H9 (cell line): ENCODE results near the gene THSD4. TPM values are rescaled to one million over a fixed set of nuclear protein-coding genes. Genes with fewer than 3 reads are reported as not detected.

Experiments
- DNase-seq: peaks from one replicate; pipeline ENCODE4 v3.0.0-alpha.2; 2017
- H2AFZ ChIP-seq: one replicate; pipeline ENCODE4 v1.6.1; 2013; ENCODE audit warnings: mild to moderate bottlenecking, low read length, control low read depth, moderate library complexity
- H2AK5ac ChIP-seq: 2 replicates; pipeline ENCODE4 v1.6.1; 2013; ENCODE audit warnings: low read length, control low read depth, mixed read lengths; ENCODE audit not compliant: insufficient read length
- H2BK120ac ChIP-seq: one replicate; pipeline ENCODE4 v1.6.1; 2013; ENCODE audit warnings: low read depth, mild to moderate bottlenecking, low read length, control low read depth, inconsistent platforms; ENCODE audit not compliant: poor library complexity, severe bottlenecking
- H2BK12ac ChIP-seq: 2 replicates; pipeline ENCODE4 v1.6.1; 2013; ENCODE audit warnings: low read length, control low read depth, mixed read lengths, low read depth; ENCODE audit not compliant: insufficient read length
- H2BK15ac ChIP-seq: 2 replicates; pipeline ENCODE4 v1.6.1; 2013; ENCODE audit warnings: low read depth, low read length, control low read depth
- H2BK20ac ChIP-seq: one replicate; pipeline ENCODE4 v1.6.1; 2013; ENCODE audit warnings: low read depth, mild to moderate bottlenecking, low read length, control low read depth, inconsistent platforms; ENCODE audit not compliant: poor library complexity, severe bottlenecking
- H2BK5ac ChIP-seq: 2 replicates; pipeline ENCODE4 v1.6.1; 2013; ENCODE audit warnings: low read length, control low read depth, mixed read lengths; ENCODE audit not compliant: insufficient read length
- H3K14ac ChIP-seq: 2 replicates; pipeline ENCODE4 v1.6.1; 2013; ENCODE audit warnings: low read length, control low read depth; ENCODE audit not compliant: insufficient read depth
- H3K18ac ChIP-seq: 2 replicates; pipeline ENCODE4 v1.6.1; 2013; ENCODE audit warnings: low read depth, mild to moderate bottlenecking, mixed read lengths, low read length, control low read depth; ENCODE audit not compliant: insufficient read length
- H3K23ac ChIP-seq: 2 replicates; pipeline ENCODE4 v1.6.1; 2013; ENCODE audit warnings: low read length, control low read depth, mixed read lengths, low read depth; ENCODE audit not compliant: insufficient read length
- H3K23me2 ChIP-seq: 2 replicates; pipeline ENCODE4 v1.6.1; 2013; ENCODE audit warnings: low read depth, mild to moderate bottlenecking, mixed read lengths, low read length, control low read depth; ENCODE audit not compliant: insufficient read length, poor library complexity, severe bottlenecking
- H3K27ac ChIP-seq: 2 replicates; pipeline ENCODE4 v1.5.1; 2013; ENCODE audit warnings: low read length, control low read depth, mixed read lengths, low read depth; ENCODE audit not compliant: insufficient read length
- H3K27me3 ChIP-seq: 2 replicates; pipeline ENCODE4 v1.6.1; 2013; ENCODE audit warnings: low read length, control low read depth, inconsistent platforms; ENCODE audit not compliant: insufficient read depth
- H3K4ac ChIP-seq: 2 replicates; pipeline ENCODE4 v1.6.1; 2013; ENCODE audit warnings: low read depth, mild to moderate bottlenecking, control low read depth, inconsistent platforms, low read length, moderate library complexity
- H3K4me1 ChIP-seq: 2 replicates; pipeline ENCODE4 v1.6.1; 2013; ENCODE audit warnings: low read length, control low read depth, inconsistent platforms; ENCODE audit not compliant: insufficient read depth
- H3K4me2 ChIP-seq: 2 replicates; pipeline ENCODE4 v1.6.1; 2013; ENCODE audit warnings: low read length, control low read depth, mixed read lengths; ENCODE audit not compliant: insufficient read length, insufficient read depth
- H3K56ac ChIP-seq: 2 replicates; pipeline ENCODE4 v1.6.1; 2013; ENCODE audit warnings: low read depth, mild to moderate bottlenecking, mixed read lengths, low read length, control low read depth; ENCODE audit not compliant: insufficient read length
- H3K79me1 ChIP-seq: 2 replicates; pipeline ENCODE4 v1.6.1; 2013; ENCODE audit warnings: low read depth, mild to moderate bottlenecking, moderate library complexity, low read length, control low read depth, inconsistent platforms; ENCODE audit not compliant: insufficient read depth, poor library complexity, severe bottlenecking
- H3K79me2 ChIP-seq: 2 replicates; pipeline ENCODE4 v1.6.1; 2013; ENCODE audit warnings: low read length, control low read depth, inconsistent platforms; ENCODE audit not compliant: insufficient read depth
- H3K9ac ChIP-seq: 2 replicates; pipeline ENCODE4 v1.6.1; 2013; ENCODE audit warnings: low read length, control low read depth, mixed read lengths; ENCODE audit not compliant: insufficient read length; ENCODE audit errors: extremely low read depth
- H3K9me3 ChIP-seq: one replicate; pipeline ENCODE4 v1.6.1; 2013; ENCODE audit warnings: low read depth, low read length, inconsistent platforms; ENCODE audit not compliant: control insufficient read depth
- H3T11ph ChIP-seq: one replicate; pipeline ENCODE4 v1.6.1; 2013; ENCODE audit warnings: mild to moderate bottlenecking, low read length, control low read depth, inconsistent platforms
- H4K20me1 ChIP-seq: one replicate; pipeline ENCODE4 v1.6.1; 2013; ENCODE audit not compliant: control insufficient read depth, insufficient read length, insufficient read depth
- H4K5ac ChIP-seq: 2 replicates; pipeline ENCODE4 v1.6.1; 2013; ENCODE audit warnings: low read depth, mild to moderate bottlenecking, mixed read lengths, low read length, control low read depth; ENCODE audit not compliant: insufficient read length
- H4K8ac ChIP-seq: replicated peaks from 2 replicates; pipeline ENCODE4 v1.6.1; 2013; ENCODE audit warnings: low read length, control low read depth, mixed read lengths, low read depth; ENCODE audit not compliant: insufficient read length
- H4K91ac ChIP-seq: 2 replicates; pipeline ENCODE4 v1.6.1; 2013; ENCODE audit warnings: low read depth, mild to moderate bottlenecking, moderate library complexity, mixed read lengths, low read length, control low read depth; ENCODE audit not compliant: insufficient read length
- H3K27ac Mint-ChIP-seq, 3 experiments: 2 replicates in 2 of 3; 3 replicates in 1 of 3; pipeline ENCODE4 v1.8.0; 2020 to 2021; ENCODE audit warnings: mixed read lengths in 3 of 3, mild to moderate bottlenecking in 1 of 3, moderate library complexity in 1 of 3
- H3K27me3 Mint-ChIP-seq: 2 replicates; pipeline ENCODE4 v1.8.0; 2021; ENCODE audit warnings: low read depth, mild to moderate bottlenecking, moderate library complexity, mixed read lengths
- H3K36me3 Mint-ChIP-seq, 3 experiments: 2 replicates in 2 of 3; 3 replicates in 1 of 3; pipeline ENCODE4 v1.8.0; 2020 to 2021; ENCODE audit warnings: low read depth in 3 of 3, mixed read lengths in 3 of 3; ENCODE audit not compliant: insufficient read depth in 1 of 3
- H3K4me1 Mint-ChIP-seq, 2 experiments: 2 replicates each; pipeline ENCODE4 v1.8.0; 2020; ENCODE audit warnings: mixed read lengths in 2 of 2
- H3K4me3 Mint-ChIP-seq, 2 experiments: 2 replicates in 1 of 2; 3 replicates in 1 of 2; pipeline ENCODE4 v1.8.0; 2020 to 2021; ENCODE audit warnings: mild to moderate bottlenecking in 2 of 2, mixed read lengths in 2 of 2, moderate library complexity in 1 of 2
- H3K9me3 Mint-ChIP-seq, 2 experiments: 2 replicates in 1 of 2; 3 replicates in 1 of 2; pipeline ENCODE4 v1.8.0; 2020; ENCODE audit warnings: mild to moderate bottlenecking in 2 of 2, mixed read lengths in 2 of 2, moderate library complexity in 1 of 2
- CTCF ChIP-seq: fragments of 200-600 bp; sonication (generic); conservative IDR thresholded peaks from 3 replicates; pipeline ENCODE4 v1.8.0; 2021; ENCODE audit warnings: antibody characterized with exemption, mild to moderate bottlenecking
- WGBS: extraction: QIAGEN DNeasy Blood & Tissue Kit; methylation state at CpG from one replicate; pipeline ENCODE4 v1.1.7; 2013; ENCODE audit warnings: missing lambda C conversion rate, low lambda C conversion rate, mixed read lengths; ENCODE audit not compliant: insufficient read length; ENCODE audit errors: extremely low coverage; 5-methylcytosine and 5-hydroxymethylcytosine counted together
- total RNA-seq: library from RNA; stranded (reverse); gene quantifications from 2 replicates; pipeline ENCODE4 v1.2.1, GENCODE V29; 2021

THSD4 gene
- total RNA-seq, 1 experiment from 2014 or later = 5.5 TPM

GRCh38 chr15:71355268-71355667 is 240.0 kb downstream of the THSD4 start:
- no peaks in the 10 kb centered on the region for H3K27me3 Mint-ChIP-seq
- peaks cover 16 to 17% of the 10 kb centered on the region in 2 experiments for H3K4me1 Mint-ChIP-seq
- no peak overlapping the region for H3T11ph ChIP-seq
- H3K23ac ChIP-seq = no peak overlapping the region
- no peaks in the 10 kb centered on the region for H3K79me2 ChIP-seq
- H2BK5ac ChIP-seq = no peak overlapping the region
- no peaks in the 10 kb centered on the region for H3K79me1 ChIP-seq
- no peak overlapping the region for H2BK20ac ChIP-seq
- no peaks in the 10 kb centered on the region for H3K23me2 ChIP-seq
- no peak overlapping the region for H4K91ac ChIP-seq
- DNase-seq = no peak
- H2BK15ac ChIP-seq = no peak overlapping the region
- no peaks in the 10 kb centered on the region for H3K9me3 Mint-ChIP-seq
- no peak overlapping the region for H3K4ac ChIP-seq
- no peak overlapping the region for H3K14ac ChIP-seq
- H2AFZ ChIP-seq = no peak overlapping the region
- no peaks in the 10 kb centered on the region for H4K20me1 ChIP-seq
- H3K9me3 ChIP-seq = no peaks in the 10 kb centered on the region
- H3K27ac Mint-ChIP-seq = peak overlapping the region in 2 of 3 experiments; percentile 7 to 30; a peak in 1 of 7 replicates
- no peak overlapping the region for H3K18ac ChIP-seq
- no peak overlapping the region for H3K9ac ChIP-seq
- no peaks in the 10 kb centered on the region for H3K27me3 ChIP-seq
- WGBS = no CpG with 5 or more reads among the region's 3 CpGs
- H4K5ac ChIP-seq = no peak overlapping the region
- no peak overlapping the region for H2BK120ac ChIP-seq
- no peak overlapping the region for H2BK12ac ChIP-seq
- no peaks in the 10 kb centered on the region for H3K4me1 ChIP-seq
- H2AK5ac ChIP-seq = no peak overlapping the region
- no peak for TF ChIP-seq CTCF
- no peak overlapping the region for H4K8ac ChIP-seq
- no peak overlapping the region for H3K4me2 ChIP-seq
- no peak overlapping the region for H3K4me3 Mint-ChIP-seq
- no peak overlapping the region for H3K27ac ChIP-seq
- no peak overlapping the region for H3K56ac ChIP-seq
- H3K36me3 Mint-ChIP-seq = no peaks in the 10 kb centered on the region; a peak in 1 of 7 replicates
